ENCODE data around the gene MEN1. TPM values are rescaled to one million over a fixed set of nuclear protein-coding genes. Genes with fewer than 3 reads are reported as not detected.
A peak's percentile ranks its signal among the peaks of the same experiment; 100 is the strongest.
"Not testable (repeated sequence)": the region's sequence is repeated elsewhere in the genome, so short reads cannot be mapped to it uniquely, and the experiment has no call there.

MEN1 gene
- total RNA-seq, 2 donors from 2014 or later, result 27.9 to 45.5 TPM

- H3K4me1 ChIP-seq (replicated peaks), result no peaks in the 10 kb centered on the region
- peaks cover 0 to 3% of the 10 kb centered on the region in 2 donors for H3K36me3 ChIP-seq
- TF ChIP-seq CTCF (IDR thresholded peaks at IDR 0.05) (no peak), POLR2AphosphoS5 (IDR thresholded peaks at IDR 0.05) (no peak), POLR2A (IDR thresholded peaks at IDR 0.05) (no peak)
- 73% methylated on average over 19 of the region's 19 CpGs for WGBS
- H3K27ac ChIP-seq, result no peak overlapping the region
- intact Hi-C loops (cut with DNase I), result loop anchor here (5.0 to 10.0 kb wide), 2 partner anchors 148 to 265 kb away; partner anchors contain the start of genes BATF2, TM7SF2 and ZNHIT2
- H3K9me3 ChIP-seq, result no peaks in the 10 kb centered on the region
- H3K27me3 ChIP-seq (replicated peaks; ENCODE audit: insufficient read depth), result no peaks in the 10 kb centered on the region
- H3K4me3 ChIP-seq, result no peak overlapping the region
- no peak for DNase-seq (ENCODE audit: low spot score)
Observed at GRCh38 chr11:64849598-64850356, 39.4 kb upstream of the MEN1 start.

- intact Hi-C loops (cut with DNase I), result loop anchor here (5.0 kb wide), 1 partner anchor 148 kb away; the partner anchor contains the start of gene BATF2
- no peaks in the 10 kb centered on the region for H3K9me3 ChIP-seq
- no peak overlapping the region for H3K4me3 ChIP-seq
- peak in 1 of 4 experiments; percentile 37 for TF ChIP-seq CTCF (IDR thresholded peaks at IDR 0.05)
- no peak for TF ChIP-seq POLR2A (IDR thresholded peaks at IDR 0.05)
- no peak for TF ChIP-seq POLR2AphosphoS5 (IDR thresholded peaks at IDR 0.05)
- H3K27ac ChIP-seq, result no peak overlapping the region
- no peaks in the 10 kb centered on the region for H3K4me1 ChIP-seq (replicated peaks)
- 81% methylated on average over 16 of the region's 16 CpGs for WGBS
- no peak for DNase-seq (ENCODE audit: low spot score)
- no peaks in the 10 kb centered on the region for H3K36me3 ChIP-seq
- H3K27me3 ChIP-seq (replicated peaks; ENCODE audit: insufficient read depth), result no peaks in the 10 kb centered on the region
Observed at GRCh38 chr11:64848826-64849597, 38.7 kb upstream of the MEN1 start.

GRCh38 chr11:64848214-64848825, 38.0 kb upstream of the MEN1 start:
- Histone ChIP-seq H3K4me3 (no peak overlapping the region), H3K27ac (no peak overlapping the region), H3K36me3 (no peaks in the 10 kb centered on the region), H3K9me3 (no peaks in the 10 kb centered on the region), H3K27me3 (replicated peaks; ENCODE audit: insufficient read depth) (no peaks in the 10 kb centered on the region), H3K4me1 (replicated peaks) (no peaks in the 10 kb centered on the region)
- no peak for DNase-seq (ENCODE audit: low spot score)
- 85% methylated on average over 6 of the region's 6 CpGs for WGBS
- intact Hi-C loops (cut with DNase I), result loop anchor here (5.0 kb wide), 1 partner anchor 149 kb away; the partner anchor contains the start of gene BATF2
- no peak for TF ChIP-seq CTCF (IDR thresholded peaks at IDR 0.05)
- no peak for TF ChIP-seq POLR2AphosphoS5 (IDR thresholded peaks at IDR 0.05)
- no peak for TF ChIP-seq POLR2A (IDR thresholded peaks at IDR 0.05)

- 24% methylated on average over 13 of the region's 13 CpGs for WGBS
- Histone ChIP-seq H3K36me3 (no peaks in the 10 kb centered on the region), H3K4me1 (replicated peaks) (peaks cover 4% of the 10 kb centered on the region), H3K27me3 (replicated peaks; ENCODE audit: insufficient read depth) (no peaks in the 10 kb centered on the region), H3K9me3 (no peaks in the 10 kb centered on the region), H3K4me3 (no peak overlapping the region), H3K27ac (no peak overlapping the region)
- peak; percentile 86 for DNase-seq (ENCODE audit: low spot score)
- intact Hi-C loops (cut with DNase I), result loop anchor here (1.0 to 5.0 kb wide), 2 partner anchors 47 to 150 kb away; partner anchors contain the start of gene BATF2
- peak; percentile 89 to 99 (median 97) for TF ChIP-seq CTCF (IDR thresholded peaks at IDR 0.05)
- peak; percentile 84 for TF ChIP-seq POLR2AphosphoS5 (IDR thresholded peaks at IDR 0.05)
- no peak for TF ChIP-seq POLR2A (IDR thresholded peaks at IDR 0.05)
Observed at GRCh38 chr11:64846998-64847666, 36.8 kb upstream of the MEN1 start.

GRCh38 chr11:64845776-64846129, 35.4 kb upstream of the MEN1 start:
- H3K4me1 ChIP-seq (replicated peaks); H3K27me3 ChIP-seq (replicated peaks; ENCODE audit: insufficient read depth); H3K36me3 ChIP-seq; H3K27ac ChIP-seq; H3K4me3 ChIP-seq; DNase-seq (ENCODE audit: low spot score); H3K9me3 ChIP-seq: not testable (repeated sequence)
- intact Hi-C loops (cut with DNase I), result loop anchor here (5.0 kb wide), 1 partner anchor 152 kb away; the partner anchor contains the start of gene BATF2
- WGBS, result 92% methylated on average over 8 of the region's 8 CpGs
